Measurements from ENCODE around the gene MAGEB2. TPM values are rescaled to one million over a fixed set of nuclear protein-coding genes. Genes with fewer than 3 reads are reported as not detected.

MAGEB2 gene
- total and polyA plus RNA-seq, 10 of the 15 experiments (the other 5 are each of a cell fraction or from before 2014, with no cell fraction given) = not detected

- Histone ChIP-seq H4K20me1 (ENCODE audit: control insufficient read depth, insufficient read depth) (no peaks in the 10 kb centered on the region), H3K27me3 (replicated peaks in 1 of 2; ENCODE audit: control insufficient read depth in 2 of 2, insufficient read depth in 2 of 2, low read length in 1 of 2) (no peaks in the 10 kb centered on the region), H2AFZ (ENCODE audit: control insufficient read depth, low read depth, low read length) (no peak overlapping the region), H3K9ac (ENCODE audit: control insufficient read depth, insufficient read depth, low read length) (no peak overlapping the region), H3K79me2 (ENCODE audit: control insufficient read depth, insufficient read depth, low read length) (no peaks in the 10 kb centered on the region), H3K36me3 (ENCODE audit: control insufficient read depth in 2 of 2, insufficient read depth in 2 of 2, low read length in 1 of 2) (no peaks in the 10 kb centered on the region), H3K4me3 (no peak overlapping the region), H3K27ac (ENCODE audit: control insufficient read depth, insufficient read depth) (no peak overlapping the region), H3K4me2 (ENCODE audit: control insufficient read depth, insufficient read depth) (no peak overlapping the region), H3K4me1 (ENCODE audit: control insufficient read depth, insufficient read depth, low read length) (no peaks in the 10 kb centered on the region), H3K9me3 (replicated peaks; ENCODE audit: control insufficient read depth, insufficient read depth, low read length) (no peaks in the 10 kb centered on the region)
- no peak for DNase-seq (ENCODE audit: low read depth, low spot score)
- 8% methylated on average over 1 of the region's 1 CpG for WGBS (ENCODE audit: insufficient coverage, insufficient replicate concordance, low lambda C conversion rate, missing lambda C conversion rate)
- no peak for FAIRE-seq
- no peak for ATAC-seq
- ChIA-PET CTCF (no interaction called here), SMC1A (ENCODE audit: uncharacterized antibody, unreplicated experiment) (interaction anchor here (1.2 kb wide), 1 partner anchor 9 kb away, joined by 3 read pairs; no protein-coding TSS in a partner anchor), RAD21 (ENCODE audit: unreplicated experiment) (no interaction called here), POLR2A (no interaction called here)
- in situ Hi-C loops (cut with MboI) = no loop called here
- BruUV-seq (replicated peaks) = no TSS peak
- intact Hi-C loops (cut with micrococcal nuclease; ENCODE audit: unreplicated experiment) = no loop called here
- TF ChIP-seq YY1 (IDR thresholded peaks at IDR 0.05; ENCODE audit: low read depth, low read length) (no peak), LARP7 (IDR thresholded peaks at IDR 0.05) (no peak), BRCA1 (IDR thresholded peaks at IDR 0.05; ENCODE audit: low read depth, low read length) (no peak), EED (IDR thresholded peaks at IDR 0.05; ENCODE audit: low read depth) (no peak), CREB1 (IDR thresholded peaks at IDR 0.05; ENCODE audit: low read depth) (no peak), JUNB (IDR thresholded peaks at IDR 0.05) (no peak), IRF5 (IDR thresholded peaks at IDR 0.05; ENCODE audit: borderline replicate concordance) (no peak), GABPA (IDR thresholded peaks at IDR 0.05; ENCODE audit: low read depth) (no peak), BMI1 (IDR thresholded peaks at IDR 0.05; ENCODE audit: borderline replicate concordance) (no peak), SUPT20H (IDR thresholded peaks at IDR 0.05; ENCODE audit: borderline replicate concordance, control insufficient read depth, low read depth, low read length) (no peak), HSF1 (IDR thresholded peaks at IDR 0.05; ENCODE audit: low read depth, low read length) (no peak), TAF1 (IDR thresholded peaks at IDR 0.05; ENCODE audit: borderline replicate concordance, low read depth, low read length) (no peak), CHD2 (IDR thresholded peaks at IDR 0.05; ENCODE audit: borderline replicate concordance, low read depth, low read length) (no peak), SMAD5 (IDR thresholded peaks at IDR 0.05; ENCODE audit: low read depth) (no peak), DPF2 (IDR thresholded peaks at IDR 0.05) (no peak), MYC (IDR thresholded peaks at IDR 0.05; ENCODE audit: insufficient read depth, insufficient read length, insufficient replicate concordance, low read length, severe bottlenecking) (no peak), ZNF592 (IDR thresholded peaks at IDR 0.05) (no peak), CTCF (IDR thresholded peaks at IDR 0.05 in 2 of 3, conservative IDR thresholded peaks at IDR 0.05 in 1 of 3; ENCODE audit: control insufficient read depth in 2 of 3, extremely low read depth in 1 of 3, insufficient read depth in 1 of 3, low read depth in 3 of 3, low read length in 3 of 3) (no peak)
Measured at GRCh38 chrX:30217465-30217864, 2.1 kb downstream of the MAGEB2 start.

Data from GM12878 (cell line).